Effector memory CD8-positive, alpha-beta T cell (primary cell): Measurements from ENCODE around the gene LIN7B.
A peak's percentile ranks its signal among the peaks of the same experiment; 100 is the strongest.
"Not testable (repeated sequence)": the region's sequence is repeated elsewhere in the genome, so short reads cannot be mapped to it uniquely, and the experiment has no call there.

ENCODE experiments used
- ATAC-seq: fragments of 150-1000 bp; cut with Tn5 transposase; replicated peaks from 2 replicates; pipeline ENCODE4 v1.10.0; 2021; ENCODE audit warnings: mild to moderate bottlenecking, moderate library complexity
- DNase-seq, 3 experiments: peaks; one replicate each; pipeline ENCODE4 v3.0.0; 2021
- H3K27ac Mint-ChIP-seq, 2 donors: one replicate each; pipeline ENCODE4 v1.8.0; 2022; ENCODE audit warnings: mild to moderate bottlenecking in 2 of 2, mixed read lengths in 2 of 2, moderate library complexity in 2 of 2
- H3K27me3 Mint-ChIP-seq, 2 donors: one replicate each; pipeline ENCODE4 v1.8.0; 2022; ENCODE audit warnings: mixed read lengths in 2 of 2
- H3K36me3 Mint-ChIP-seq: one replicate; pipeline ENCODE4 v1.8.0; 2022; ENCODE audit warnings: mild to moderate bottlenecking, moderate library complexity, mixed read lengths; ENCODE audit not compliant: insufficient read depth
- H3K4me1 Mint-ChIP-seq, 2 donors: one replicate each; pipeline ENCODE4 v1.8.0; 2022; ENCODE audit warnings: low read depth in 2 of 2, mixed read lengths in 2 of 2
- H3K4me3 Mint-ChIP-seq, 2 donors: one replicate each; pipeline ENCODE4 v1.8.0; 2022; ENCODE audit warnings: mild to moderate bottlenecking in 2 of 2, mixed read lengths in 2 of 2, moderate library complexity in 2 of 2
- H3K9me3 Mint-ChIP-seq, 2 donors: one replicate each; pipeline ENCODE4 v1.8.0; 2022; ENCODE audit warnings: mixed read lengths in 2 of 2

LIN7B gene

DNA sequence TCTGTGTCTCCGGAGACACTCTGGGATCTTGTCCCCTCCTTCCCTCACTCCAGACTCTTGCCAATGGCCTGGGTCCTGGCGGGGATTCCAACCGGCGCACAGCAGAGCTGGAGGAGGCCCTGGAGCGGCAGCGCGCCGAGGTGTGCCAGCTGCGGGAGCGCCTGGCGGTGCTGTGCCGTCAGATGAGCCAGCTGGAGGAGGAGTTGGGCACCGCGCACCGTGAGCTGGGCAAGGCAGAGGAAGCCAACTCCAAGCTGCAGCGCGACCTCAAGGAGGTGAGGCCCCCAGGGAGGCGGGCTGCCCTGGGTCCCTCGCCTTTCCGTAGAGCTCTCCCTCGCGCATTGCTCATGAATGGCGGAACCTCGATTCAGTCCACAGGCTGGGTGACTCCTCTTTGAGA is 16.2 kb downstream of the LIN7B start:
- ATAC-seq (no peak), DNase-seq (no peak)
- no peaks in the 10 kb centered on the region for H3K9me3 Mint-ChIP-seq
- no peak overlapping the region for H3K4me3 Mint-ChIP-seq
- H3K27ac Mint-ChIP-seq: no peak overlapping the region
- peaks cover 0 to 15% of the 10 kb centered on the region in 2 donors for H3K27me3 Mint-ChIP-seq
- peaks cover 15 to 20% of the 10 kb centered on the region in 2 donors for H3K4me1 Mint-ChIP-seq
- H3K36me3 Mint-ChIP-seq: peaks cover 9% of the 10 kb centered on the region

- H3K9me3 Mint-ChIP-seq: no peaks in the 10 kb centered on the region
Observed at GRCh38 chr19:49132974-49133609, 18.9 kb downstream of the LIN7B start.

DNA sequence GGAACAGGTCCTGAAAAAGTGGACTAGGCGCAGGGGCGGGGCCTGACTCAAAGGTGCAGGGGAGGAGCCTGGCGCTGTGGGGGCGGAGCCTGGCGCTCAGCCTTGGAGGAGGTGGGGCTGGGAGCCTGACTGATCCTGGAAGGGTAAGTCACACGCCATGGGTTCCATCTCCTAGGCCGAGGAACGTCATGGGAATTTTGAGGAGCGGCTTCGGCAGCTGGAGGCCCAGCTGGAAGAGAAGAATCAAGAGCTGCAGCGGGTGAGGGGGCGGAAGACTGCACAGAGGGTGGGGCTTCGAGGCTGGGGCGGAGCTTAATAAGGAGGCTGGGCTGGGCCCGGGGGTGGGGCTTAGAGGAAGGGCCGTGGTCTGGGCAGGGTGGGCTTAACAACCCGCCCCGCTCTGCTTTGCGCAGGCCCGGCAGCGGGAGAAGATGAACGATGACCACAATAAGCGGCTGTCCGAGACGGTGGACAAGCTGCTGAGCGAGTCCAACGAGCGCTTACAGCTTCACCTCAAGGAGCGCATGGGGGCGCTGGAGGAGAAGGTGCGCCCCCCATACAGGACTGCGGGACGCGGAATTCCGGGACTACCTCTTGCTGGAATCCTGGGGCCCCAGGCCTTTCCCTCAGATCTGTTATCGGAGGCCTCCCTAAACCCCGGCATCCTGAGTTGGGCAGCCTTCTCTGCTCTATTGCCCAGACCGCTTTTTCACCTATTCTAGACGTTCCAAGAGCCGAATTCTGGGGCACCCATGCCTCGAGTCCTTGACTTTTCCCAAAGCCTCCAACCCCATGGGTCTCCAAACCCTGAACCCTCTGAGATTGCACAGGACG is 19.7 kb downstream of the LIN7B start:
- no peaks in the 10 kb centered on the region for H3K9me3 Mint-ChIP-seq
- ATAC-seq (peak; percentile 71), DNase-seq (peak in 2 of 3 experiments; percentile 38 to 42)
- peak overlapping the region in 1 of 2 donors; percentile 15 for H3K27ac Mint-ChIP-seq
- H3K27me3 Mint-ChIP-seq: peaks cover 0 to 15% of the 10 kb centered on the region in 2 donors
- H3K4me3 Mint-ChIP-seq: peak overlapping the region; percentile 67 to 75
- peaks cover 6% of the 10 kb centered on the region for H3K36me3 Mint-ChIP-seq
- peaks cover 7 to 12% of the 10 kb centered on the region in 2 donors for H3K4me1 Mint-ChIP-seq

More at GRCh38 chr19:49132974-49133609, 18.9 kb downstream of the LIN7B start:
- H3K4me3 Mint-ChIP-seq: peak overlapping the region; percentile 67 to 75
- peaks cover 0 to 15% of the 10 kb centered on the region in 2 donors for H3K27me3 Mint-ChIP-seq
- peaks cover 13 to 19% of the 10 kb centered on the region in 2 donors for H3K4me1 Mint-ChIP-seq
- DNase-seq: peak in 2 of 3 experiments; percentile 31 to 50
- peaks cover 6% of the 10 kb centered on the region for H3K36me3 Mint-ChIP-seq
- peak; percentile 56 for ATAC-seq
- H3K27ac Mint-ChIP-seq: no peak overlapping the region

- Mint-ChIP-seq H3K4me3 (no peak overlapping the region), H3K27me3 (peaks cover 0 to 15% of the 10 kb centered on the region in 2 donors), H3K4me1 (peaks cover 5 to 6% of the 10 kb centered on the region in 2 donors), H3K27ac (no peak overlapping the region), H3K36me3 (peaks cover 6% of the 10 kb centered on the region), H3K9me3 (no peaks in the 10 kb centered on the region)
- DNase-seq (no peak), ATAC-seq (no peak)
Observed at GRCh38 chr19:49135686-49136085, 21.5 kb downstream of the LIN7B start.

DNA sequence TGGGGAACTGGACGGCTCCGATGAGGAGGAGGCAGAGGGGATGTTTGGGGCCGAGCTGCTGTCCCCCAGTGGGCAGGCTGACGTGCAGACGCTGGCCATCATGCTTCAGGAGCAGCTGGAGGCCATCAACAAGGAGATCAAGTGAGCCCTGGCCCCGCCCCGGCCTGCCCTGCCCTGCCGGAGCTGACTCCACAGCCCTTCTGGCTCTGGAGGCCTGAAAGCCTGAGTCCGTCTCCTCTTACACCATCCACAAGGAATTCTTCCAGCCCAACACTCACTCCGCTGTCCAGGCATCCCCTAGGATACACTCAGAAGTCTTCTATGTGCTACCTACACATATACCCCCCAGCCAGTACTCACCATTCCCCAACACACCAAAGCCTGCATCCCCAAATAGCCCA is 22.6 kb downstream of the LIN7B start:
- Mint-ChIP-seq H3K4me3 (no peak overlapping the region), H3K27me3 (peaks cover 0 to 16% of the 10 kb centered on the region in 2 donors), H3K9me3 (no peaks in the 10 kb centered on the region), H3K36me3 (peaks cover 6% of the 10 kb centered on the region), H3K27ac (no peak overlapping the region), H3K4me1 (peaks cover 5 to 6% of the 10 kb centered on the region in 2 donors)
- DNase-seq (no peak), ATAC-seq (no peak)

DNA sequence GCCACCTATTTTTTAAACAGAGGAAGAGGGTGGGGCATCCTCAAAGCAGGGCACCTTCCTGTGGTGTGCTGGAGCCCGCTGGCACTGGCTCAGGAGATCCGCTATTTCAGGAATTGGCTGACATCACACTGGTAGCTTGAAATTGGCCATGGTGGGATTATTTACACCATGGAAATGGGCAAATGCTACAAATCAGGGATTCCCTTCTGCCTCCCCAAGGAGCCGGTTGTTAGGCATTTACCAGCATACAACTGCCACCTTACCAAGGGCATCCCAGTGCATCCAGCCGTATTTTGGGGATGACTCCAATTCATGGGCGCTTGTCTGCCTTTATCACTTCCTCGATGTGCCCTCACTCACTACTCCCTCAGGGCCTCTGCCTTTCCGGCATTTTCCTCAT is 26.8 kb downstream of the LIN7B start:
- H3K9me3 Mint-ChIP-seq: no peaks in the 10 kb centered on the region
- peaks cover 11 to 15% of the 10 kb centered on the region in 2 donors for H3K4me1 Mint-ChIP-seq
- DNase-seq (no peak), ATAC-seq (no peak)
- no peak overlapping the region for H3K4me3 Mint-ChIP-seq
- H3K27me3 Mint-ChIP-seq: peaks cover 24 to 27% of the 10 kb centered on the region in 2 donors
- no peak overlapping the region for H3K27ac Mint-ChIP-seq
- peaks cover 2% of the 10 kb centered on the region for H3K36me3 Mint-ChIP-seq

- DNase-seq: no peak
- no peak overlapping the region for H3K4me3 Mint-ChIP-seq
Observed at GRCh38 chr19:49141352-49141751, 27.2 kb downstream of the LIN7B start.

GRCh38 chr19:49142866-49143335 is 28.7 kb downstream of the LIN7B start:
- peaks cover 15 to 18% of the 10 kb centered on the region in 2 donors for H3K4me1 Mint-ChIP-seq
- peak overlapping the region; percentile 57 to 59 for H3K4me3 Mint-ChIP-seq
- no peaks in the 10 kb centered on the region for H3K9me3 Mint-ChIP-seq
- no peak overlapping the region for H3K27ac Mint-ChIP-seq
- H3K27me3 Mint-ChIP-seq: peaks cover 43 to 47% of the 10 kb centered on the region in 2 donors
- ATAC-seq: peak; percentile 61
- H3K36me3 Mint-ChIP-seq: no peaks in the 10 kb centered on the region
- no peak for DNase-seq

More at GRCh38 chr19:49141352-49141751, 27.2 kb downstream of the LIN7B start:
- no peak for ATAC-seq
- H3K36me3 Mint-ChIP-seq: no peaks in the 10 kb centered on the region
- no peak overlapping the region for H3K27ac Mint-ChIP-seq
- H3K9me3 Mint-ChIP-seq: no peaks in the 10 kb centered on the region
- H3K27me3 Mint-ChIP-seq: peaks cover 28 to 31% of the 10 kb centered on the region in 2 donors
- peaks cover 15 to 18% of the 10 kb centered on the region in 2 donors for H3K4me1 Mint-ChIP-seq

GRCh38 chr19:49145573-49146407 is 31.6 kb downstream of the LIN7B start:
- peaks cover 10% of the 10 kb centered on the region for H3K36me3 Mint-ChIP-seq
- no peak overlapping the region for H3K4me3 Mint-ChIP-seq
- H3K4me1 Mint-ChIP-seq: peaks cover 33 to 35% of the 10 kb centered on the region in 2 donors
- DNase-seq: peak; percentile 72 to 75 (median 73)
- peaks cover 67 to 76% of the 10 kb centered on the region in 2 donors for H3K27me3 Mint-ChIP-seq
- no peak overlapping the region for H3K27ac Mint-ChIP-seq
- peak; percentile 61 for ATAC-seq
- no peaks in the 10 kb centered on the region for H3K9me3 Mint-ChIP-seq

GRCh38 chr19:49146408-49146770 is 32.2 kb downstream of the LIN7B start:
- Mint-ChIP-seq H3K4me1 (peaks cover 33 to 37% of the 10 kb centered on the region in 2 donors), H3K27me3 (peaks cover 70 to 82% of the 10 kb centered on the region in 2 donors)
- DNase-seq, H3K9me3 Mint-ChIP-seq, H3K4me3 Mint-ChIP-seq, H3K27ac Mint-ChIP-seq, H3K36me3 Mint-ChIP-seq, ATAC-seq: not testable (repeated sequence)

DNA sequence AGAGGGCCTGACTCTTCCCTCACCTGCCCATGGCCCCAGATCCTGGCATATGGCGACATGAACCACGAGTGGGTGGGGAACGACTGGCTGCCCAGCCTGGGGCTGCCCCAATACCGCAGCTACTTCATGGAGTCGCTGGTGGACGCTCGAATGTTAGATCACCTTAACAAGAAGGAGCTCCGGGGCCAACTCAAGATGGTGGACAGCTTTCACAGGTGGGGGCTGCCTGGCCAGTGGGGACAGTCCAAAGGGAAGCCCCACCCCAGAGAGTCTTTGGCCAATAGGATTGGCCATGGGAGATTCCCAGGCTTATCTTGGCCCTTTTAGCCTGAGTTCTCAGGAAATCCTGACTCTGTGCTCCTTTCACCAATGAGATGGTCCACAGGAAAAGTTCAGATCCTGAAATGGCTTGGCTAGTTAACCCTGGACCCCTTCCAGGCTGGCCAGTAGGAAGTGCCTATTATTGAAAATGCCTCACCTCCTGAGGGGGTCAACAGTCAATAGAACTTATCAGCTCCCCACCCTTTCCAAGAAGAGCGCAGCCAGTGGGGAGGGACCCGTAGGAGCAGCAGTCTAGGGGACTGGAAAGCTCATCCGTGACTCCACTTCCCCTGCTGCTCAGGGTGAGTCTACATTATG is 34.0 kb downstream of the LIN7B start:
- Mint-ChIP-seq H3K36me3 (peaks cover 10% of the 10 kb centered on the region), H3K27me3 (peaks cover 70 to 85% of the 10 kb centered on the region in 2 donors), H3K27ac (peak overlapping the region in 1 of 2 donors; percentile 26), H3K9me3 (no peaks in the 10 kb centered on the region), H3K4me3 (peak overlapping the region; percentile 69 to 84), H3K4me1 (peaks cover 31 to 34% of the 10 kb centered on the region in 2 donors)
- ATAC-seq: no peak
- no peak for DNase-seq

- Mint-ChIP-seq H3K4me1 (peaks cover 31 to 32% of the 10 kb centered on the region in 2 donors), H3K4me3 (peak overlapping the region; percentile 81 to 84), H3K9me3 (no peaks in the 10 kb centered on the region), H3K27me3 (peaks cover 75 to 90% of the 10 kb centered on the region in 2 donors), H3K27ac (peak overlapping the region in 1 of 2 donors; percentile 26), H3K36me3 (peaks cover 10% of the 10 kb centered on the region)
- peak; percentile 72 to 78 (median 73) for DNase-seq
- peak; percentile 59 for ATAC-seq
Observed at GRCh38 chr19:49148784-49149651, 34.8 kb downstream of the LIN7B start.
